HG02759 (cell line): ENCODE measurements around the gene KCNQ1OT1.

Source experiments
- ATAC-seq: cut with Tn5 transposase; IDR thresholded peaks from one replicate; pipeline ENCODE4 v1.9.1; 2021; ENCODE audit warnings: mild to moderate bottlenecking, moderate library complexity; ENCODE audit not compliant: unreplicated experiment

Gene KCNQ1OT1

DNA sequence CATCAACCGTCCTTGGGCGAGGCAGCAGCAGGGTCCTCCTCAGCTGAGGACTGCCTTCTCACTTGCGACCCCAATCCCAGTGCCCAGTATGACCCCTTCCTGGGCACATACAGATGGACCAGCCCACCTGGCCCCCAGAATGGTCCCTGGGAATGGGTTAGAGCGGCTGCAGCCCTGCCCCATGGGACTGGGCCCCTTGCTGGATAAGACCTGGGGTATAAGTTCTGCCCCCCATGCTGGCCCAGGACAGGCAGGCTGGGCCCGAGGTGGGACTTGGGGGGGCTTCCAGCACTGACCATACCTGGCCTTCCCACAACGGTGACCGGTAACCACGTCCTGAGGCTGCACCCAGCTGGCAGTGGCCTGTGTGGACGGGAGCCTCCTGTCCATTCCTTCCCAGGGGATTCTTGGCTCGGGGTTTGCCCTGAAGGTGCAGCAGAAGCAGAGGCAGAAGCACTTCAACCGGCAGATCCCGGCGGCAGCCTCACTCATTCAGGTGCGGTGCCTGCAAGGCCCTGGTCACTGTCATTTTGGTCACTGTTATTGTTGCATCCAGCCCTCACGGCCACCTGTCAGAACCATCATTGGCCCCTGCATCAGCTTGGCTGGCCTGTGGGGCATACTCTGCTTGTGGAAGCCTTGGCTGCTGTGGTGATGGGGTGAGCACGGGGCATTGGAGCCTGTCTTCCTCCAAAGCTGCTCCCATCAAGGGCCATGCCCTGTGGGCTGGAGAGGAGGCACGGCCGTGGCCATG lies 114.8 kb downstream of the KCNQ1OT1 start:
- no peak for ATAC-seq

DNA sequence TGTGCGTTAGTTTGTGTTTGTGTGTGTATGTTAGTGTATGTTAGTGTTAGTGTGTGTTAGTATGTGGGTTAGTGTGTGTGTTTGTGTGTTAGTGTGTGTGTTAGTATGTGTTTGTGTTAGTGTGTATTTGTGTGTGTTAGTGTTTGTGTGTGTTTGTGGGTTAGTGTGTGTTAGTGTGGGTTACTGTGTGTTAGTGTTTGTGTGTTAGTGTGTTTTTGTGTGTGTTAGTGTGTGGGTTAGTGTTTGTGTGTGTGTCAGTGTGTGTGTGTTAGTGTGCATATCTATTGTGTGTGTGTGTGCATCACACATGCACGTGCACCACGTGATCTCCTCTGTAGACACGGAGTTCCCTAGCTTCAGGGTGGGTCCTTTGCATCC lies 115.4 kb downstream of the KCNQ1OT1 start:
- no peak for ATAC-seq

DNA sequence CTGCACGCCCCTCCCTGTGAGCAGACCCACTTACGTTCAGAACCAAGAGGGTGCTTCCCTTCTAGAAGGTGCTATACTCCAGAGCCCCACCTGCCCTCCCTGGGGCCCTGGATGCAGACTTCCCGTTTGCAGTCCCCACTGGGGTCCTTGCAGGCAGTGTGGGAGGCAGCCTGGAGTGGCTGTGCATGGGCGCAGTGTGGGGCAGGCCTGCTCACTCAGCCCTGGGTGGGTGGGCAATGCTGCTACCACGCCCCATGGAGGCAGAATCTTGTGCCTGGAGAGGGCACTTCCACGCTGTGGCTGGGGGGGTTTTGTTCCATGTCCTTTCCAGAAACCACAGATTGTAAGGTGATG lies 116.2 kb downstream of the KCNQ1OT1 start:
- ATAC-seq, result no peak

- no peak for ATAC-seq
Observed at GRCh38 chr11:2582946-2583604, 116.7 kb downstream of the KCNQ1OT1 start.

GRCh38 chr11:2582351-2582945 lies 117.3 kb downstream of the KCNQ1OT1 start:
- no peak for ATAC-seq

DNA sequence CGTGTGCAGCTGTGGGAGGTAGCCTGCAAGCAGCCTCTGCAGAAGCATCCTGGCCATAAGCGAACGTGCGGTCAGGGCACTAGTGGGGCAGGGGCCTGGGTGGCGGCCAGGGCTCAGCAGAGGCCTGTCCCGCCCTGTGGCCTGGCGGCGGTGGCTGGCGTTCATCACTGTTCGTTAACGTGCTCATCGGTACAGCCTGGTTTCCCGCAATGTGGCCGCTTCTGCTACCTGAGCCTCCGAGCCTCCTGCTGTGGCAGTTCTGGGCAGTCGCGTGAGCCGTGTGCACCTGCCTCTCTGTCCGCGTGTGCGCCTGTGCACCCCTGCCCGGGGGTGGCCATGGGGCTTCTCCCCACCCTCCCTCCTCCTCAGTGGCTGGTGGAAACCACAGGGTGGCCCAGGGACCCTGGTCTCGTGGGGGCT lies 117.9 kb downstream of the KCNQ1OT1 start:
- ATAC-seq, result no peak

DNA sequence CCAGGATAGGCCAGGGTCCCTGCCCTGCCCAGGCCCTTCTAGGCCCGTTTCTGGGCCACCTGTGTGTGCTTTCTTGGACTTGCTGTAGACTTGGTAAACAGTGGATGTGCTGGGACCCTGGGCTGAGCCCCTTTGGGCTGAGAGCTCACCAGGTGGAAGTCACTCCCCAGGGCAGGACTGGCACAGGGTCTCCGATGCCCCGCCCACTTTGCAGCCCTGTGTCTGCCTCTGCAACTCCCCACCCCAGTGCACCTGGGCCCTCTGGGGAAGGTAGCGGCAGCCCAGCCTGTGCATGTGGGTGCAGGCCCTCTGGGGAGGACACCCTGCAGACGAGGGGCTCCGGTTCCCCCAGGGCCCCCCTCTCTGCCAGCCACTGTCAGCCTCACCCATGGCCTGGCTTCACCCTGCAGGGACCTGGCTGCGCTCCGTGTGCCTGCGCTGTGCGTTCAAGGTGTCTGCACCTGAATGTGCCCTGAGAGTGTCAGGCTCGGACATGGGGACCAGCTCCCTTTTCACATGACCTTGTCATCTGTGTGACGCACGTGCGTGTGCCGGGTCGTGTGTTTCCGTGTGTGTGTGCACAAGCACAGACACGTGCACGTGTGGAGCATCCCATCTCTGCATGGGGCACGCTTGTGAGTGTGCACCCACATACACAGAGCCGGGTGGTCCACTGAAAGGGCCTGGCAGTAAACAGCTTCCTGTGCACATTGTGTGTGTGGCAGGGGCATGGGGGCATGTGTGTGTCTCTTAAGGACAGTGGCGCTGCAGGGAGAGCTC lies 118.5 kb downstream of the KCNQ1OT1 start:
- ATAC-seq, result no peak

DNA sequence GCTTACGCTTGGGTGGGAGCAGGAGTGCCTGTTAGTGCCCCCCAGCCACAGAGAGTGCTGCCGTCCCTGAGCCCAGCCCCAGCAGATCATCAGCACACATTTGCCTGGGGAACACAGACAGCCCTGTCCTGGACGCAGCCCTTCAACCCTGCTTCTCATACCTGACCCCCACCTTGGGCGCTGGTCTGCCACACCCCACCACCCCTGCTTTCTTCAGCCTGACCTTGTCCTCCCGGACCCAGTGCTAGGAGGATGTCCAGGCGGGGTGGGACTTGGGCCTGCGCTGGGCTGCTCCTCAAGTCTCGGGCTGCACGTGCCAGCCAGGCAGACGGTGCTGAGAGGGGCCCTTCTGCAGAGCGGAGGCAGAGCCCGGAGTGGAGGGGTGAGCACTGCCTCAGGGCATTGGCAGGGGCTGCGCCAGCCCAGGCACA lies 119.2 kb downstream of the KCNQ1OT1 start:
- no peak for ATAC-seq

DNA sequence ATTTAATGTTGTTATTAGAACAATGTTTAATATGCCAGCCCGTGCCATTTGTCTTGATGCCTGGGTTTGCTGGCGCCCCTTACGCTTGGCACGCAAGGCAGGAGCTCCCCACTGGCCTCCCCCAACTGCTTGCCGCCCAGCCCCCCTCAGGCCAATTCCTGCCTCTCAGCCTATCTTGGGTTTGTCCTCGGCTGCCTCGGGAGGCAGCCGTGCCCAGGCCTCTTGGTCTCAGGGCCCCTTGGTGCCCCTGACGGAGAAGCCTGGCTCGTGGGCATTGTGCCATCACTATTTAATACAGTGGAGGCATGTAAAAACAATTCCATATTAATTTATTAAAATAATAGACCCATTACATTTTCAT lies 119.8 kb downstream of the KCNQ1OT1 start:
- ATAC-seq, result no peak

- ATAC-seq, result no peak
Observed at GRCh38 chr11:2579315-2580060, 120.3 kb downstream of the KCNQ1OT1 start.

DNA sequence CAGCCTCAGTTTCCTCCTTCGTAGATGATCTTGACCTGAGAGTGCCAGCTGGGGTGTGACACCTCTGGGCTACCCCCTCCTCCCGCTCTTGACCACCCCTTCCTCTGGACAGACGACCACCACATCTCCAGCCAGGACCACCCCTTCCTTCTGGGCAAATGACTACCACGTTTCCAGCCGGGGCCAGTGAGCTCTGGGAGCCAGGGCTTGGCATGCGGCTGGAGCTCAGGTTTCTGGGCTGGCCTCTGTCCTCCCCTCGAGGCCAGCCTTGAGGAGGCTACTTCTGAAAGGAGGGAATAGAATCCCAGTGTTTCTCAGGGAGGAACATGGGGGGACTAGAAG lies 120.9 kb downstream of the KCNQ1OT1 start:
- no peak for ATAC-seq

DNA sequence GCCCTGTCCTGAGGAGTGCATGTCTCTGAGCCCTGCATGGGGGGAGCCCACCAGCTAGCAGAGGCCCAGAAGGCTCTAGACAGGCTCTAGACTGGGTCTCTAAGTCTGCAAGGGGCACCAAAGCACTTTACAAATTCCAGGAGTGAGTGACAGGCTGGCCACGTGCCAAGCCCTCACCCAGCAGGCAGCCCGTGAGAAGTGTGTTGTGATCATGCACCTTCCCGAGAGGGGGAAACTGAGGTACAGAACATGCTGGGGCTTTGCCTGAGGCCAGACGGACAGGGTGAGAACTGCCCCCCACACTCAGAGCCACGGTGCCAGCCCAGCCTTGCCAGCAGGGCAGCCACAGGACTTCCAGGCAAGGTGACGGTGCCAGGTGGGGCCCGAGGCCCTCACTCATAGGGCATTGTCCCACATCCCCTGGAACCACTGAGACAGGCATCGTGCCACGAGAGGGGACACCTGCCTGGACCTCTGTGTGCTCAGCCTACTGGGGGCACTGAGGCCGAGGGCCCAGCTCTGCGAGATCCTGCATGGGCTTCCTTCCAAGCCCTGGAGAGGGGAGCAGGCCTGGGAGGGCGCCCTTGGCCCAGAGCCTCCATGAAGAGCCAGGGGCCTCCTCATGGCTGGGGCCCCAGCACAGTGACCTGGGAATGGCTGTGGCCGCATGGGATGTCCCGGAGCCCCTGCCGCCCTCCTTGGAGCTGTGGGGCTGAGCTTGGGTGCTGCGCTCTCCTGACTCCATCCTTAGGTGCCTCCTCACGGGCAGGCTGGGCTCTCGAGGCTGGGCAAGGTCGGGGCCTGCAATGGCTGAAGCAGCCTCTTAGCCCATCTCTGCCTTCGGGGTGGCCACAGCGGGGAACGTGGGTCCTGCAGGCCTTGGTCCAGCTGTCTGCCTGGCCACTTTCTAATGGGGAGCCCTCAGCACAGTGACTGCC lies 121.5 kb downstream of the KCNQ1OT1 start:
- ATAC-seq, result no peak

DNA sequence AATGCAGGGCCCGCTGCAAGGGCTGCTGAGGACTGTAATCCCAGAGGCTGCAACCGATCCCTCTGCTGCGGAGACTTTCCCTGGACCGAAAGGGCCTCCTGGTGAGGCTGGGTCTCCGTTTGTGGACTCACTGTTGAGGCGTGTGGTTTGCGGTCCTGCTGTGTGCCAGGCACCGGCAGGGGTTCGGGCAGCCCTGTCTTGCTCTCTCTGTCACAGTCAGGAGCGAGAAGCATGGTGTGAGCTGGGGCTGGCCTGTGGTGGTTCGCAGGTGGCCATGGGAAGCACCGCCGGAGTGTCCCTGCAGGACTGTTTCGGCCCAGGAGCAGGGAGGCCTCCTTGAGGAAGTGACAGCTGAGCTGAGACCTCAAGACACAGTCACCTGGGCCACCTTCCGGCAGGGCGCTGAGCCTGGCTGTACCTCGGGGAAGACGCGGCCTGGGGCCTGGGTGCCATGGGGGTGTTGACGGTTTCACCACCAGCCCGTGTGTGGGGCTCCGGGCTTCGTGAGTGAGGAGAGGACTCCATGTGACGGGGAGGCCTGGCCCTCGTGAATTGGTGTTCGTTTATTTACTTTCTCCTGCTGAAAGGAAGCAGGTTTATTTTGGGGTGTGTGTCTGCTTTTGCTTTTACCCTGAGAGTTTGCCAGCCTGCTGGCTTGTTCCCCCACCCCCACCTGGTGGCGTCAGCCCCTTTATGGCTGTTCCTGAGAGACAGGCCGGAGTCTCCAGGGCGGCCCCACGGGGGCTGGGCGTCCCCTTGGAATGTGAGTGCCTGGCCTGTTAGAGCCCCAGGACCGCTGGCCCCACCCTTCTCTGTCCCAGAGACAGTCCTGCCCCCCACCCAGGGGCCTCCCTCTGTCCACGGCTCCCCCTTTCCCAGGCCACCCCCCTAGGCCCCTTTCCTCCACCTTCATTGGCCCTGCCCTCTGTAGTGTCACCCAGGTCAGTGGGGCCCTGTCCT lies 122.5 kb downstream of the KCNQ1OT1 start:
- ATAC-seq, result no peak

GRCh38 chr11:2576549-2576948 lies 123.2 kb downstream of the KCNQ1OT1 start:
- no peak for ATAC-seq

GRCh38 chr11:2576111-2576510 lies 123.7 kb downstream of the KCNQ1OT1 start:
- no peak for ATAC-seq

- no peak for ATAC-seq
Observed at GRCh38 chr11:2575591-2576051, 124.2 kb downstream of the KCNQ1OT1 start.

- ATAC-seq, result no peak
Observed at GRCh38 chr11:2574553-2575535, 125.0 kb downstream of the KCNQ1OT1 start.
